Stimulated activated CD8-positive, alpha-beta memory T cell treated with anti-CD3 and anti-CD28 coated beads, Interleukin-15, amount 100 ng/mL, for 24 hours (primary cell): ENCODE results near the gene SPEM3.
A peak's percentile ranks its signal among the peaks of the same experiment; 100 is the strongest.

ENCODE experiments used
- DNase-seq: peaks from one replicate; pipeline ENCODE4 v3.0.0-alpha.2; 2020; ENCODE audit warnings: low read depth

SPEM3 gene

GRCh38 chr17:7428557-7428956 is at the start of gene SPEM3:
Gene SPEM3, plus strand, starts transcription at chr17:7428857. Its CDS starts 46 bp downstream, at chr17:7428903.
- no peak for DNase-seq

- DNase-seq, result no peak
Observed at GRCh38 chr17:7379134-7379533, 49.5 kb upstream of the SPEM3 start.

- no peak for DNase-seq
Observed at GRCh38 chr17:7380321-7380720, 48.3 kb upstream of the SPEM3 start.

- DNase-seq, result no peak
Observed at GRCh38 chr17:7380855-7381683, 47.6 kb upstream of the SPEM3 start, which contains the start of gene TNK1. Gene TNK1, plus strand, starts transcription at chr17:7381089. Its CDS starts 1,838 bp downstream, at chr17:7382927.

GRCh38 chr17:7382901-7383300 is 45.8 kb upstream of the SPEM3 start:
- DNase-seq, result no peak

- DNase-seq, result no peak
Observed at GRCh38 chr17:7383371-7383741, 45.3 kb upstream of the SPEM3 start.

- peak; percentile 42 for DNase-seq
Observed at GRCh38 chr17:7383742-7384488, 44.7 kb upstream of the SPEM3 start.

GRCh38 chr17:7384489-7385081 is 44.1 kb upstream of the SPEM3 start:
- DNase-seq, result no peak

GRCh38 chr17:7388856-7389255 is 39.8 kb upstream of the SPEM3 start:
- DNase-seq, result no peak

- DNase-seq, result no peak
Observed at GRCh38 chr17:7389924-7390910, 38.4 kb upstream of the SPEM3 start.

- no peak for DNase-seq
Observed at GRCh38 chr17:7391307-7391706, 37.4 kb upstream of the SPEM3 start.

- no peak for DNase-seq
Observed at GRCh38 chr17:7392696-7393612, 35.7 kb upstream of the SPEM3 start.

- DNase-seq, result no peak
Observed at GRCh38 chr17:7393613-7394451, 34.8 kb upstream of the SPEM3 start.

GRCh38 chr17:7394452-7395191 is 34.0 kb upstream of the SPEM3 start, which contains the start of gene PLSCR3:
Gene PLSCR3, minus strand, starts transcription at chr17:7394525. Its CDS starts 415 bp downstream, at chr17:7394110.
- DNase-seq, result peak; percentile 76

- DNase-seq, result no peak
Observed at GRCh38 chr17:7396147-7396546, 32.5 kb upstream of the SPEM3 start.

GRCh38 chr17:7398612-7399011 is 30.0 kb upstream of the SPEM3 start:
- DNase-seq, result no peak

GRCh38 chr17:7403043-7403726 is 25.5 kb upstream of the SPEM3 start:
- no peak for DNase-seq

- no peak for DNase-seq
Observed at GRCh38 chr17:7403727-7403976, 25.0 kb upstream of the SPEM3 start.
